Sigmoid colon (tissue), 7 donors: ENCODE data around the gene CARD11. TPM values are rescaled to one million over a fixed set of nuclear protein-coding genes. Genes with fewer than 3 reads are reported as not detected.

Experiments used
- DNase-seq: peaks from one replicate; pipeline ENCODE4 v3.0.0-alpha.2; 2019
- H3K27ac ChIP-seq, 4 donors: fragments of 200-600 bp; sonication (generic); one replicate each; pipeline ENCODE4 v1.5.1; 2016 to 2019; ENCODE audit warnings: mild to moderate bottlenecking in 1 of 4
- H3K27me3 ChIP-seq, 3 donors: fragments of 200-600 bp; sonication (generic); one replicate each; pipeline ENCODE4 v1.5.1; 2019; ENCODE audit warnings: mild to moderate bottlenecking in 1 of 3
- H3K36me3 ChIP-seq, 4 donors: fragments of 200-600 bp; sonication (generic); one replicate each; pipeline ENCODE4 v1.5.1; 2016 to 2019
- H3K4me1 ChIP-seq, 4 donors: fragments of 200-600 bp; sonication (generic); one replicate each; pipeline ENCODE4 v1.5.1; 2017 to 2019
- H3K4me3 ChIP-seq, 4 donors: fragments of 200-600 bp; sonication (generic); one replicate each; pipeline ENCODE4 v1.5.1; 2017 to 2019; ENCODE audit warnings: mild to moderate bottlenecking in 2 of 4, moderate library complexity in 1 of 4
- H3K9me3 ChIP-seq, 4 donors: fragments of 200-600 bp in 3 of 4; sonication (generic) in 3 of 4; one replicate each; pipeline versions ENCODE4 v1.5.1 to v1.6.1; 2013 to 2019
- EP300 ChIP-seq, 4 donors: sonication (generic); formaldehyde crosslinking; IDR thresholded peaks; one replicate each; pipeline ENCODE4 v1.6.1; 2017; ENCODE audit warnings: antibody characterized with exemption in 4 of 4
- POLR2A ChIP-seq, 2 donors: fragments of 450-650 bp; IDR thresholded peaks; one replicate each; pipeline ENCODE4 v1.6.1; 2016; ENCODE audit warnings: antibody characterized with exemption in 2 of 2, mild to moderate bottlenecking in 2 of 2, moderate library complexity in 2 of 2
- POLR2AphosphoS5 ChIP-seq, 4 donors: sonication (generic); formaldehyde crosslinking; IDR thresholded peaks; one replicate each; pipeline ENCODE4 v1.6.1; 2017; ENCODE audit warnings: antibody characterized with exemption in 4 of 4
- WGBS, 2 donors: extraction: QIAGEN DNeasy Blood & Tissue Kit; methylation state at CpG; one replicate each; pipeline ENCODE4 v1.1.7; 2013; 5-methylcytosine and 5-hydroxymethylcytosine counted together
- intact Hi-C: fragments of 100-400 bp; cut with DNase I; formaldehyde crosslinking; loops from one replicate; pipeline ENCODE4 v1.15.1; 2023
- polyA plus RNA-seq, 3 donors: library from polyadenylated mRNA; stranded (reverse); fragments of 200-250 nt; gene quantifications; one replicate each; pipeline ENCODE4 v1.2.3, GENCODE V29; 2013
- total RNA-seq, 4 donors: library from RNA; depleted of rRNA; stranded (reverse); fragments of >200 nt; gene quantifications; one replicate each; pipeline ENCODE4 v1.1.0, GENCODE V29; 2016
- TF ChIP-seq, protein P1 (sequence below), 4 experiments: fragments of 450-650 bp in 3 of 4; fragments of 200-600 bp in 1 of 4; IDR thresholded peaks; one replicate each; pipeline ENCODE4 v1.5.1; 2016 to 2019; ENCODE audit warnings: antibody characterized with exemption in 4 of 4, mild to moderate bottlenecking in 3 of 4, moderate library complexity in 2 of 4
- donor health status: healthy with polysubstance abuse.
- donor health status: Bipolar disorder and iron deficiency.
- donor health status: healthy.

The CARD11 gene
- total and polyA plus RNA-seq, 7 donors, result 0.14 to 22.4 (median 0.66) TPM; not detected in 1

DNA sequence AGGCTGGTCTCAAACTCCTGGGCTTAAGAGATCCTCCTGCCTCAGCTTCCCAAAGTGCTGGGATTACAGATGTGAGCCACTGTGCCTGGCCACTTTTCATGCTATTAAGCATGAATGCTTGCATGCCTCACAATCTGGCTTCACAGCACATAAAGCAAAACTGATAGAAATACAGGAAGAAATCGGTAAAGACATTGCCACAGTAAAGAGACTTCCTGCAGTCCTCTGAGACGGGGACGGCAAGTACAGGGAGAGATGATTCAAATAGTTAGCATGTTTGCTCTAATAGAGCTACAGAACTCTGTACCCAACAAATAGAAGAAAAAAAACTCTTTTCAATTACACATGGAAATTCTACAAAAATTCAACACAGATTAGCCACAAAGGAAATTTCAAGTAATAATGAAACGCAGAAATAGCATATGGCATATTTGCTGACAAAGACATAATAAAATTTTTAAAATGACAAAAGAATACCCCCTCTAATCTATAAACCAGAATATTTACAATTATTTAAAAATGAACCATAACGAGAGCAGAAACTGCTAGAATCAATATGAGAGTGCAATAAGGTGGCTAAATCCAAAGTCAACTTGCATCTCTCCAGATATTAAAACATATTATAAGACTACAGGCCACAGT, 32.3 kb downstream of the CARD11 start:
- H3K9me3 ChIP-seq, result no peaks in the 10 kb centered on the region
- no peak overlapping the region for H3K27ac ChIP-seq
- DNase-seq, result no peak
- H3K4me3 ChIP-seq, result no peak overlapping the region
- intact Hi-C loops, result no loop called here
- no peaks in the 10 kb centered on the region for H3K27me3 ChIP-seq
- H3K4me1 ChIP-seq, result no peaks in the 10 kb centered on the region
- WGBS, 2 donors, result 64 to 72% methylated on average over 5 of the region's 5 CpGs
- TF ChIP-seq EP300 (IDR thresholded peaks at IDR 0.05) (no peak), POLR2A (IDR thresholded peaks at IDR 0.05) (no peak), POLR2AphosphoS5 (IDR thresholded peaks at IDR 0.05) (no peak)
- TF ChIP-seq, protein P1, sequence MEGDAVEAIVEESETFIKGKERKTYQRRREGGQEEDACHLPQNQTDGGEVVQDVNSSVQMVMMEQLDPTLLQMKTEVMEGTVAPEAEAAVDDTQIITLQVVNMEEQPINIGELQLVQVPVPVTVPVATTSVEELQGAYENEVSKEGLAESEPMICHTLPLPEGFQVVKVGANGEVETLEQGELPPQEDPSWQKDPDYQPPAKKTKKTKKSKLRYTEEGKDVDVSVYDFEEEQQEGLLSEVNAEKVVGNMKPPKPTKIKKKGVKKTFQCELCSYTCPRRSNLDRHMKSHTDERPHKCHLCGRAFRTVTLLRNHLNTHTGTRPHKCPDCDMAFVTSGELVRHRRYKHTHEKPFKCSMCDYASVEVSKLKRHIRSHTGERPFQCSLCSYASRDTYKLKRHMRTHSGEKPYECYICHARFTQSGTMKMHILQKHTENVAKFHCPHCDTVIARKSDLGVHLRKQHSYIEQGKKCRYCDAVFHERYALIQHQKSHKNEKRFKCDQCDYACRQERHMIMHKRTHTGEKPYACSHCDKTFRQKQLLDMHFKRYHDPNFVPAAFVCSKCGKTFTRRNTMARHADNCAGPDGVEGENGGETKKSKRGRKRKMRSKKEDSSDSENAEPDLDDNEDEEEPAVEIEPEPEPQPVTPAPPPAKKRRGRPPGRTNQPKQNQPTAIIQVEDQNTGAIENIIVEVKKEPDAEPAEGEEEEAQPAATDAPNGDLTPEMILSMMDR (IDR thresholded peaks at IDR 0.05), result no peak
- no peaks in the 10 kb centered on the region for H3K36me3 ChIP-seq

DNA sequence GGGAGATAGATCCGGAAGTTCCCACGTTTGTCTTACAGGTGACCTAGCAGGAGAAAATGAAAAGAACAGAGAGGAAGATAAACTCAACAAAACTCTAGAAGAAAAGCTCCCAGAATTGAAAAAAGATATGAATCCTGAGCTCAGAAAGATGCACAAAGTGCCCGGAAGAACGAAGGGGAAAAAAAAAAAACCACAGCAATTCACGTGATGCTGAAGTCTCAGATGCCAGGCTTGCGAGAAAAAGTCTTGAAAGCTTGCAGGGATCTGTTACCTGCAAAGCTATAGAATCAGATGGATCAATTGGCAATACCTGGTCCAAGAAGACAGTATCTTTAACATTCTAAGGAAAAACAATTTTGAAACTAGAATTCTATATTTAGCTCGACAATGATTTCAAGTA, 33.5 kb downstream of the CARD11 start:
- TF ChIP-seq POLR2AphosphoS5 (IDR thresholded peaks at IDR 0.05), result no peak
- TF ChIP-seq POLR2A (IDR thresholded peaks at IDR 0.05), result no peak
- TF ChIP-seq, protein P1 (IDR thresholded peaks at IDR 0.05), result no peak
- TF ChIP-seq EP300 (IDR thresholded peaks at IDR 0.05), result no peak
- DNase-seq, result no peak
- WGBS, 2 donors, result 72 to 81% methylated on average over 7 of the region's 7 CpGs
- Histone ChIP-seq H3K4me3 (no peak overlapping the region), H3K27ac (no peak overlapping the region), H3K36me3 (no peaks in the 10 kb centered on the region), H3K9me3 (no peaks in the 10 kb centered on the region), H3K4me1 (no peaks in the 10 kb centered on the region), H3K27me3 (no peaks in the 10 kb centered on the region)
- intact Hi-C loops, result no loop called here

- no peaks in the 10 kb centered on the region for H3K4me1 ChIP-seq
- no peak overlapping the region for H3K27ac ChIP-seq
- no peaks in the 10 kb centered on the region for H3K27me3 ChIP-seq
- DNase-seq, result no peak
- H3K9me3 ChIP-seq, result no peaks in the 10 kb centered on the region
- no peak overlapping the region for H3K4me3 ChIP-seq
- TF ChIP-seq EP300 (IDR thresholded peaks at IDR 0.05), result no peak
- no peak for TF ChIP-seq POLR2A (IDR thresholded peaks at IDR 0.05)
- TF ChIP-seq, protein P1 (IDR thresholded peaks at IDR 0.05), result no peak
- no peak for TF ChIP-seq POLR2AphosphoS5 (IDR thresholded peaks at IDR 0.05)
- WGBS, 2 donors, result 94 to 96% methylated on average over 12 of the region's 12 CpGs
- no peaks in the 10 kb centered on the region for H3K36me3 ChIP-seq
- intact Hi-C loops, result no loop called here
Observed at GRCh38 chr7:3009086-3009485, 34.6 kb downstream of the CARD11 start.

- intact Hi-C loops, result no loop called here
- no peaks in the 10 kb centered on the region for H3K9me3 ChIP-seq
- H3K4me1 ChIP-seq, result no peaks in the 10 kb centered on the region
- no peaks in the 10 kb centered on the region for H3K36me3 ChIP-seq
- H3K27ac ChIP-seq, result no peak overlapping the region
- H3K27me3 ChIP-seq, result no peaks in the 10 kb centered on the region
- TF ChIP-seq POLR2AphosphoS5 (IDR thresholded peaks at IDR 0.05), result no peak
- no peak for TF ChIP-seq POLR2A (IDR thresholded peaks at IDR 0.05)
- TF ChIP-seq, protein P1 (IDR thresholded peaks at IDR 0.05), result no peak
- no peak for TF ChIP-seq EP300 (IDR thresholded peaks at IDR 0.05)
- no peak overlapping the region for H3K4me3 ChIP-seq
- 85% methylated on average over 2 of the region's 2 CpGs for WGBS, 2 donors
- no peak for DNase-seq
Observed at GRCh38 chr7:3008386-3008785, 35.3 kb downstream of the CARD11 start.

DNA sequence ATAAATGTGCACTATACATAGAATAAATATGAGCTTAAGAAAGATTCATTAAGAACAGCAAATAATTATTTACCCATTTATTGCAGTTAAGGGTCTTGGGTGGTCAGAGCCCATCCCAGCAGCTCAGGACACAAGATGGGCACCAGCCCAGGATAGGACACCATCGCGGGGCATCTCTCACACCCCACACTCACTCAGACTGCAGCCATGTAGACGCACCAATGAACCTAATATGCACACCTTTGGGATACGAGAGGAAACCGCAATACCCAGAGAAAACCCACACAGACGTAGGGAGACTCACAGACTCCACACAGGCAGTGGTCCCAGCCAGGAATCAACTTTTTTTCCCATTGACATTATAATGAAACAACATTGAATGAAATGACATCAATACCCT, 36.0 kb downstream of the CARD11 start:
- H3K9me3 ChIP-seq, result no peaks in the 10 kb centered on the region
- no peaks in the 10 kb centered on the region for H3K36me3 ChIP-seq
- no peak for DNase-seq
- no peak overlapping the region for H3K4me3 ChIP-seq
- TF ChIP-seq, protein P1 (IDR thresholded peaks at IDR 0.05), result no peak
- TF ChIP-seq EP300 (IDR thresholded peaks at IDR 0.05), result no peak
- no peak for TF ChIP-seq POLR2AphosphoS5 (IDR thresholded peaks at IDR 0.05)
- TF ChIP-seq POLR2A (IDR thresholded peaks at IDR 0.05), result no peak
- H3K4me1 ChIP-seq, result no peaks in the 10 kb centered on the region
- WGBS, 2 donors, result 84 to 96% methylated on average over 6 of the region's 6 CpGs
- intact Hi-C loops, result no loop called here
- no peaks in the 10 kb centered on the region for H3K27me3 ChIP-seq
- no peak overlapping the region for H3K27ac ChIP-seq
